K562 (cell line): ENCODE measurements around the gene GPR25. TPM values are rescaled to one million over a fixed set of nuclear protein-coding genes. Genes with fewer than 3 reads are reported as not detected.
A peak's percentile ranks its signal among the peaks of the same experiment; 100 is the strongest.

Experiments used
- ATAC-seq: fragments of 200-7000 bp; cut with Tn5 transposase; 3 replicates; pipeline ENCODE4 v1.9.1; 2020; ENCODE audit warnings: moderate library complexity
- BruUV-seq: library from RNA; stranded (reverse); fragments of 400-500 nt; replicated peaks from 2 replicates; lab custom pipeline; 2021; lab: Mats Ljungman, UMichigan
- CTCF ChIA-PET: fragments of 300-600 bp; formaldehyde crosslinking; extraction: SDS; loops from one replicate; lab custom pipeline; 2021; ENCODE audit warnings: low intra/inter-chr PET ratio; lab: Yijun Ruan, JAX
- POLR2A ChIA-PET: fragments of 300-600, 350-650 bp; sonication (Branson Sonifier 250); formaldehyde crosslinking; extraction: SDS; loops from one replicate; lab custom pipeline; 2021; ENCODE audit warnings: antibody characterized with exemption, inconsistent platforms; lab: Yijun Ruan, JAX
- DNase-seq, 4 experiments: peaks; one replicate each; pipeline versions ENCODE4 v3.0.0 to v3.0.0-alpha.2; 2011 to 2018; ENCODE audit warnings: low spot score in 3 of 4, mixed read lengths in 3 of 4; ENCODE audit errors: extremely low read depth in 1 of 4
- FAIRE-seq: peaks from 2 replicates; lab custom pipeline; 2011; peaks lifted over from hg19 to GRCh38; lab: Jason Lieb, UNC
- H2AFZ ChIP-seq: 2 replicates; pipeline ENCODE4 v1.6.0; 2011; ENCODE audit warnings: low read depth, low read length, control low read depth, inconsistent platforms
- H3K27ac ChIP-seq: fragments of 200-600 bp; 3 replicates; pipeline ENCODE4 v1.8.0; 2011; ENCODE audit warnings: low read depth, mild to moderate bottlenecking, control low read depth, inconsistent platforms, low read length, moderate library complexity, mixed read lengths; ENCODE audit errors: extremely low read depth
- H3K27me3 ChIP-seq, 2 experiments: fragments of 300-600 bp in 1 of 2; 2 replicates in 1 of 2; 3 replicates in 1 of 2; pipeline versions ENCODE4 v1.6.0 to v1.8.0; 2011; ENCODE audit warnings: inconsistent platforms in 2 of 2, low read length in 2 of 2, mild to moderate bottlenecking in 1 of 2, mixed read lengths in 1 of 2, moderate library complexity in 1 of 2; ENCODE audit not compliant: control insufficient read depth in 2 of 2, insufficient read depth in 2 of 2
- H3K36me3 ChIP-seq: fragments of 300-600 bp; 3 replicates; pipeline ENCODE4 v1.8.0; 2011; ENCODE audit warnings: mild to moderate bottlenecking, low read length, inconsistent platforms; ENCODE audit not compliant: control insufficient read depth, insufficient read depth
- H3K4me1 ChIP-seq, 2 experiments: fragments of 200-600 bp in 1 of 2; replicated peaks in 1 of 2; 2 replicates in 1 of 2; 3 replicates in 1 of 2; pipeline versions ENCODE4 v1.5.1 to v1.8.0; 2011; ENCODE audit warnings: inconsistent platforms in 2 of 2, low read length in 2 of 2, mild to moderate bottlenecking in 1 of 2, mixed read lengths in 1 of 2, moderate library complexity in 1 of 2; ENCODE audit not compliant: control insufficient read depth in 2 of 2, insufficient read depth in 2 of 2
- H3K4me2 ChIP-seq: 2 replicates; pipeline ENCODE4 v1.6.1; 2011; ENCODE audit warnings: low read length, control low read depth, inconsistent platforms, mixed read lengths; ENCODE audit not compliant: insufficient read depth
- H3K4me3 ChIP-seq: fragments of 200-600 bp; sonication (generic), shearing (Covaris generic); 2 replicates; pipeline ENCODE4 v1.5.1; 2016; ENCODE audit warnings: control low read depth, inconsistent platforms
- H3K79me2 ChIP-seq: fragments of 200-600 bp; 3 replicates; pipeline ENCODE4 v1.8.0; 2011; ENCODE audit warnings: low read length, inconsistent platforms; ENCODE audit not compliant: control insufficient read depth, insufficient read depth
- H3K9ac ChIP-seq, 2 experiments: 2 replicates each; pipeline versions ENCODE4 v1.6.0 to v1.6.1; 2011; ENCODE audit warnings: low read depth in 2 of 2, low read length in 2 of 2, control low read depth in 1 of 2, inconsistent platforms in 1 of 2, mild to moderate bottlenecking in 1 of 2, mixed read lengths in 1 of 2; ENCODE audit not compliant: insufficient read depth in 1 of 2
- H3K9me1 ChIP-seq: one replicate; pipeline ENCODE4 v1.6.0; 2011; ENCODE audit warnings: inconsistent platforms, mild to moderate bottlenecking, low read length, moderate library complexity; ENCODE audit not compliant: control insufficient read depth, insufficient read depth
- H3K9me3 ChIP-seq: replicated peaks from 2 replicates; pipeline ENCODE4 v1.5.1; 2011; ENCODE audit warnings: low read depth, low read length, inconsistent platforms; ENCODE audit not compliant: control insufficient read depth, insufficient read depth
- H4K20me1 ChIP-seq: replicated peaks from 2 replicates; pipeline ENCODE4 v1.6.1; 2011; ENCODE audit warnings: low read length, inconsistent platforms, mixed read lengths; ENCODE audit not compliant: control insufficient read depth, insufficient read depth
- CEBPG ChIP-seq, 3 experiments: fragments of 200-800 bp in 1 of 3; sonication (Bioruptor generic) in 1 of 3; sonication (generic) in 1 of 3; formaldehyde crosslinking in 1 of 3; IDR thresholded peaks in 2 of 3; conservative IDR thresholded peaks in 1 of 3; 2 replicates each; pipeline versions ENCODE4 v1.6.1 to v1.8.0; 2016 to 2022; ENCODE audit warnings: missing compliant biosample characterization in 2 of 3, missing genetic modification characterization in 2 of 3, mild to moderate bottlenecking in 1 of 3, missing genetic modification reagents in 1 of 3
- CHD2 ChIP-seq: IDR thresholded peaks from 2 replicates; pipeline ENCODE4 v1.6.1; 2011; ENCODE audit warnings: low read depth, low read length
- DMBX1 ChIP-seq: fragments of 250-450 bp; sonication (Bioruptor Pico); IDR thresholded peaks from 2 replicates; pipeline ENCODE4 v1.8.0; 2022; ENCODE audit warnings: inconsistent platforms, mild to moderate bottlenecking, moderate library complexity, borderline replicate concordance
- FOXP1 ChIP-seq: sonication (generic); formaldehyde crosslinking; IDR thresholded peaks from 2 replicates; pipeline ENCODE4 v1.8.0; 2022; ENCODE audit warnings: mild to moderate bottlenecking, missing genetic modification reagents
- NRF1 ChIP-seq, 2 experiments: fragments of 450-650 bp; IDR thresholded peaks in 1 of 2; conservative IDR thresholded peaks in 1 of 2; 2 replicates each; pipeline ENCODE4 v1.6.1; 2014; ENCODE audit warnings: mild to moderate bottlenecking in 2 of 2
- WGBS: fragments of 100-300 bp; shearing (Covaris generic); methylation state at CpG from one replicate; pipeline ENCODE4 v1.1.6; 2016; ENCODE audit warnings: low coverage, mixed read lengths; ENCODE audit not compliant: insufficient coverage; ENCODE audit errors: missing lambda C conversion rate; 5-methylcytosine and 5-hydroxymethylcytosine counted together
- in situ Hi-C: fragments of 300-500 bp; cut with MboI; formaldehyde crosslinking; loops from 4 replicates; pipeline ENCODE4 v1.15.0; 2018; ENCODE audit warnings: inconsistent platforms, mixed read lengths
- intact Hi-C: fragments of 100-400 bp; cut with micrococcal nuclease; formaldehyde crosslinking; loops from 2 replicates; pipeline ENCODE4 v1.14.2; 2022
- polyA plus RNA-seq, 8 experiments: library from polyadenylated mRNA; depleted of rRNA in 4 of 8; stranded (reverse) in 5 of 8; unstranded in 3 of 8; fragments of >200 nt; fragmentation: Nextera tagmentation in 2 of 8; fragmentation: Illumina TruSeq in 1 of 8; extraction: Ambion mirVana in 2 of 8; extraction: Trizol in 1 of 8; gene quantifications; 2 replicates each; pipeline versions ENCODE4 v1.2.1 to v1.2.3, GENCODE V29; 2011 to 2014; ENCODE audit warnings: inconsistent platforms in 1 of 8, missing spikeins in 1 of 8
- total RNA-seq, 7 experiments: library from RNA; depleted of rRNA in 6 of 7; stranded (reverse); fragments of >200 nt in 6 of 7; fragmentation: Illumina TruSeq in 2 of 7; extraction: Trizol in 2 of 7; gene quantifications; 2 replicates each; pipeline versions ENCODE4 v1.2.1 to v1.2.3, GENCODE V29; 2011 to 2021; ENCODE audit warnings: low replicate concordance in 1 of 7

GPR25 gene
- total and polyA plus RNA-seq, 9 of the 15 experiments (the other 6 are each of a cell fraction or from before 2014, with no cell fraction given), result not detected

DNA sequence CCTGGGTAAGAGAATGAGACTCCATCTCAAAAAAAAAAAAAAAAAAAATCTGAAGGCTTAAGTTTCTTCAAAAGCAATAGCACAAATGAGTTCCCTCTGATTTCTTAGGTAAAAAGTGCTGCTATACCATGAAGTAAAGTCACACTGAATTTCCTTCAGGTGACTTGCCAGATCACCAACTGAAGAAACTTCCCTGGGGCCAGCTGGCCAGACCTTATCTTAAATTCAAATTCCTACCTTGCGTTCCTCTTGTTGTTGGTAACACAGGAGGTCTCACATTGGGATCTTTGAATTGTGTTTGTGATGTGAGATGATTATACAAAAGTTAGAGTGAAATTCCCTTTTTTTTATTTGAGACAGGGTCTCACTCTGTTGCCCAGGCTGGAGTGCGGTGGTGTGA lies 33.7 kb downstream of the GPR25 start:
- Histone ChIP-seq H3K9me1 (no peaks in the 10 kb centered on the region), H3K4me3 (no peak overlapping the region), H3K4me1 (peaks cover 0 to 7% of the 10 kb centered on the region in 2 experiments; a peak in 1 of 5 replicates), H3K27me3 (peaks cover 49 to 70% of the 10 kb centered on the region in 2 experiments), H2AFZ (no peak overlapping the region), H3K9ac (no peak overlapping the region), H4K20me1 (peaks cover 7% of the 10 kb centered on the region), H3K27ac (no peak overlapping the region), H3K79me2 (no peaks in the 10 kb centered on the region), H3K9me3 (no peaks in the 10 kb centered on the region), H3K36me3 (no peaks in the 10 kb centered on the region), H3K4me2 (no peak overlapping the region)
- intact Hi-C loops (no loop called here), in situ Hi-C loops (no loop called here)
- no TSS peak for BruUV-seq
- no peak for FAIRE-seq
- TF ChIP-seq DMBX1 (CRISPR knock-in tag), result no peak
- TF ChIP-seq CHD2, result no peak
- no peak for ATAC-seq
- CTCF ChIA-PET, result no interaction called here
- 0% methylated on average over 2 of the region's 2 CpGs for WGBS
- POLR2A ChIA-PET, result interaction anchor here (0.6 kb wide), 1 partner anchor 32 kb away, joined by 4 read pairs; no protein-coding TSS in a partner anchor
- DNase-seq, result no peak

DNA sequence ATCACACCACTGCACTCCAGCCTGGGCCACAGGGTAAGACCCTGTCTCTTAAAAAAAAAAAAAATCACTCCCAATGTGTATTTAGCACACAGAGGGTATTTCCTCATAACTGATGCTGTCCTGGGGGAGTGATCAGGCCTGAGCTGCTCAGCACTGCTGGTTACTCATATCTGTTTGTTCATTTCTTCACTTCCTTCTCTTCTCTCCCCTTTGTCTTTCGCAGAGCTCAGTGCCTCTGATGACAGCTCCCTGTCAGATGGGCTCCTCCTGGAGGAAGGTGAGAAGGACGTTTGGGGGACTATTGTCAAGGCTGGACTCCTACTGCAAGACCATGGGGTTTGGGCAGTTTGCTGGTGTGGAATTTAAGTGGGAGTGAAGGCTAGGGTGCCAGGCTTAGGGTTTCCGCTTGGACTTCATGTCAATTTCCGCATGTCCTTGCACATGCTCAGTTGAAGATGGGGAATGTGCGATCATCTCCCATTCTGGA lies 34.9 kb downstream of the GPR25 start:
- ChIA-PET CTCF (no interaction called here), POLR2A (interaction anchor here (0.6 to 1.0 kb wide), 2 partner anchors 10 to 174 kb away, joined by 3 to 4 read pairs; no protein-coding TSS in a partner anchor)
- no peaks in the 10 kb centered on the region for H3K9me3 ChIP-seq
- H3K4me2 ChIP-seq, result no peak overlapping the region
- no peak overlapping the region for H3K9ac ChIP-seq
- in situ Hi-C loops (no loop called here), intact Hi-C loops (no loop called here)
- TF ChIP-seq CEBPG (CRISPR knock-in tag; IDR thresholded peaks at IDR 0.05) (0 out of 2 replicates have a peak, but pooled peaks have one; percentile 12), CEBPG (tag; conservative IDR thresholded peaks at IDR 0.05 in 1 of 2, IDR thresholded peaks at IDR 0.05 in 1 of 2) (no peak), FOXP1 (CRISPR knock-in tag) (no peak), NRF1 (conservative IDR thresholded peaks at IDR 0.05 in 1 of 2, IDR thresholded peaks at IDR 0.05 in 1 of 2) (peak; percentile 63 to 72)
- ATAC-seq (no peak), DNase-seq (no peak), FAIRE-seq (peak; percentile 49)
- H2AFZ ChIP-seq, result no peak overlapping the region
- H3K4me1 ChIP-seq, result peaks cover 0 to 5% of the 10 kb centered on the region in 2 experiments; a peak in 1 of 5 replicates
- H3K4me3 ChIP-seq, result no peak overlapping the region
- BruUV-seq, result no TSS peak
- H3K36me3 ChIP-seq, result no peaks in the 10 kb centered on the region
- peaks cover 1% of the 10 kb centered on the region; the same call in 1 of the 2 replicates for H4K20me1 ChIP-seq
- WGBS, result 3% methylated on average over 5 of the region's 5 CpGs
- no peaks in the 10 kb centered on the region for H3K79me2 ChIP-seq
- no peaks in the 10 kb centered on the region for H3K9me1 ChIP-seq
- H3K27me3 ChIP-seq, result peaks cover 47 to 70% of the 10 kb centered on the region in 2 experiments
- H3K27ac ChIP-seq, result no peak overlapping the region
